ENCODE results near the gene ARHGEF7.

The ARHGEF7 gene

DNA sequence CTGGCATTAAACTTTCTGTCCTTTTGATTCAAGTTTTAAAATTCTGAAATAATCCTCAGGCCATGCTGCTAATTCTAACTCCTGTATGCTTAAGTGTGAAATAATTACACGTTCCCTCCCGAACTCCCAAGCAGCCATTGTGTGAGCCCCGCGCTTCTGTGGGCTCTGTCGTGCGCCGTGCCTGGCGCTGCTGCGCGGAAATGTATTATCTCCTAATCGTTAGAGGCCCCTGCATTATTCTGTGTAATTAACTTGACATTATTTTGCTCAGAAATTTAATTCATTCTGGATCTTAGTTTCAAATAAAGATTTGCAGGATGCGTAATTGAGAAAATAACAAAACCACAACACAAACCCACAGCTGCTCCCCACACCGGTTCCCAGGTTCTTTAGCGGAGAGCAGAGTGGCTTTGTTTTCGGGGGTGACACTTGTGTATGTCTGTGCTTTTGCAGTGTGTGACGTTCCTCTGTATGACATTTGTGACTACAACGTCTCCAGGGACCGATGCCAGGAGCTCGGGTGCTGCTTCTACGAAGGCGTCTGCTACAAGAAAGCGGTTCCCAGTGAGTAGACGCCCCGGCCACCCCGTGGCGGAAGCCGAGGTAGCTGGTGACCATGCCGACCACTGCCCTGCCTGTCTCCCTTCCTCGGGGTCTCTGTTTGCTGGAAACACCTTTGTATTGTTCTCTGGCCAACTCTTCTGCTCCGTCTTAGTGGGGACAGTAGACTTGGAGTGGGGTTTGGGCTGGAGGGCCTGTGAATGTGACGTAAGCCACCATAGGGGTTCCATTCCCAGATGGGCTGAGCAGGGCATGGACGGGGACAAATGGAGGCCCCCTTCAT is 212.8 kb downstream of the ARHGEF7 start:
- intact Hi-C loops (cut with DNase I): no loop called here
- DNase-seq: peak in 2 of 10 donors; percentile 35 to 75

DNA sequence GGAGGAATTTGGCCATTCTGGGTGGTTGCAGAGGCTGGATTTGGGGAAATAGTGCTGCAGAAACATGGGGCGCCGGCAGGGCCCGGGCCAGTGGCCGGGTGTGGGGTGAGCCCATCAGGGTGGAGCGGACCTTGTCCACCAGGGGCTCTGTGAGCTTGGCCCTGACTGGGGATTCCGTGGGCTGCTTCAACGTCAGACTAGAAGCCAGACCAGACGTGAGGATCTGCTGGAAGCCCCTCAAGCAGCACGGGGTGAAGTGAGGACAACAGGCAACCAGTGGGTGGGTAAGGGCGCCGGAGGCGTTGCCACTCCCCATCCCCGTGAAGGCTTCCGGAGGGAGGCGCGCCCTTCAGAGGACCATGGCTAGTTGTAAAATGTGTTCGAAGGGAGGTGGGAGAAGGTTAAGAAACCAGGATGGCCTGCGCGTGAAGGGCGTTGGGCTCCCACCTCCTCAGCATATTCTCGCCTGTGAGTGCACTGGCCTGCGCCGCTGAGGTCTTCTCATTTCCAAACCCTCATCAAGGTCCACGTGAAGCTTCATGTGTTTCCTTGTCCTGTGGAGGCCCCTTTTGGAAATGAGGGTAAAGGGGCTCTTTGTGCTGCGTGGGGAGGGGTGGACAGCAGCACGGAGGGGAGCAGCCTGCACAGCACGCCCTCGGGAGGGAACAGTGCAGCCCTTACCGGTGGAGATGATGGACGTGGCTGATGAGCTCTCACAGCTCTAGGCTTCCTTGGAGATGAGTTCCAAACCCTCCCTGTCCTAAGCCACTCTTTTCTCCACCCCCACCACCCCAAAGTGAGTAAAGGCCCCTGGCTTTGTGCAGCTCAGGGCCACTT is 213.7 kb downstream of the ARHGEF7 start:
- DNase-seq: no peak
- intact Hi-C loops (cut with DNase I): no loop called here

DNA sequence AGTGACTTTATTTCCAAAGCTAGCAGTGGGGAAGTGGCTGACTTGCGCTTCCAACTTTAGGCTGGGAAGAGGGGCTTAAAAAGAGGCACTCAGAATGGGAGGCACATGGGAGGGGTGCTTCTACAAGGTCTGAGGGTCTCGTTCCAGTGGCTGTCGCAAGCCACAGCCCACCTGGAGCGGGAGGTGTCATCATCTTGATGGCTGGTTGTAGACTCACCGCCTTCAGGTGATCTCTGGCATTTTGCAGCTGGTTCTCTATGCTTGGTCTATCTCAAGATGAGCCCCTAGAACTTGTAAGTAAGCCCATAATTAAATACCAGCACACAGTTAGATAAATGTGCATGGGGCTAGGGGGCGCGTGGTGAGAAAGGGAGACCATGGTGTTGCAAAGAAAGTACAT is 214.5 kb downstream of the ARHGEF7 start:
- no peak for DNase-seq
- intact Hi-C loops (cut with DNase I): no loop called here

DNA sequence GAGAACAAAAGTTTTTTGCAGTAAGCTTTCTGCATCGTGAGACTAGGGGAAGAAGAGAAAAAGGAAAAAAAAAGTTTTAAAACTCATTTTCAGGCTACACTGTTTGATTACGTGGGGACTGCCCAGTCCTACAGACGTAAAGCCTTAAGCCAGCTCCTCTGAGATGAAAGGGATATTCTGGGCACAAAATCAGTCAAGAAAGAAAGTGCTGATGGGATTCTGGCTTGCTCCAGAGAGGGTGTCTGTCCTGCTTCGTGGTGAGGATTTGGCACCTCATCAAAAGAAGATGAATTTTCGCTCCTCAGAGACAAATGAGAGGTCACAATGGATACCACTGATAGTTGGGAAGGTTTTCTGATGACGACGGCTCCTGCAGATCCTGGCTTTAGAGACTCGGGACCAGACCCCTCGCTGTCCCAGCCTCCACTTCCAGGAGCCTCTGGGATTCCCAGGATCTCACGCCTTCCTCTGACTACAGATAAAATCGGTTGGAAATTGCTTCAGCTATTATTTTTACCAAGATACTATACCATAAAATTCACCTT is 215.0 kb downstream of the ARHGEF7 start:
- intact Hi-C loops (cut with DNase I): no loop called here
- DNase-seq: no peak

DNA sequence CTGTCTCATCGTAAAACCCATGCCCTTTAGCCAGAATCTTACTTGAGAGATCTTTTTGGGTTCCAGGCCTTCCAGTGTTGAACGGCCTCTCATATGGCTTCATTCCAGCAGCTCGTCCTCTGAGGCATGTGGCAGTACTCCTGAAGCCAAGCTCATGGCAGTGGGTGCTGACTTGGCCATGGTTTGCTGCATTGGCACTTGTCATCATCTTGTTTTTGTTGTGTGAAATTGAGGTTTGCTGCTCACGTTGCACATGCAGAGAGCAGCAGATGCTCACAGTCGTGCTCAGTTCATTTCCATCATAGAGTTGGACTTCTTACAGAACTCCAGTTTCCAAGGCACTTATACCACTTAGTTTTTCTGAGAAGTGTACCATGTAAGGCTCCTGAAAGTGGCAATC is 220.2 kb downstream of the ARHGEF7 start:
- intact Hi-C loops (cut with DNase I): no loop called here
- DNase-seq: peak in 1 of 10 donors; percentile 80

DNA sequence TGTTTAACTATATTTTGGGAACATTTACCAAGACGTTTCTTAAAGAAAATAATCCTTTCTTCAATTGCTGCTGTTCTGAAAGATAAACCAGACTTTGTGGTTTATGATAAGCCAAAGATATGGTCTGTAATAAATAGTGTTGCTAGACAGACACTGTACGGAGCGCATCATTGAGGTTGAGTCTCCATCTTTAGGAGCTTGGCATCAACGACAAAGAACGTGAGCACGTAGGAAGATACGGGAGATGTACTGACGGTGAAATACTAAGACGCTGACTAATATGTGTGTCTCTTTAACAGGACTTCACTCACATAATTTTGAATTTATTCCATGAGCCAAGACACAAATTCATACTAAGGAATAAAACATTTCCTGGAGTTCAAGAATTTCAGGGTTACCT is 221.6 kb downstream of the ARHGEF7 start:
- DNase-seq: no peak
- intact Hi-C loops (cut with DNase I): no loop called here

DNA sequence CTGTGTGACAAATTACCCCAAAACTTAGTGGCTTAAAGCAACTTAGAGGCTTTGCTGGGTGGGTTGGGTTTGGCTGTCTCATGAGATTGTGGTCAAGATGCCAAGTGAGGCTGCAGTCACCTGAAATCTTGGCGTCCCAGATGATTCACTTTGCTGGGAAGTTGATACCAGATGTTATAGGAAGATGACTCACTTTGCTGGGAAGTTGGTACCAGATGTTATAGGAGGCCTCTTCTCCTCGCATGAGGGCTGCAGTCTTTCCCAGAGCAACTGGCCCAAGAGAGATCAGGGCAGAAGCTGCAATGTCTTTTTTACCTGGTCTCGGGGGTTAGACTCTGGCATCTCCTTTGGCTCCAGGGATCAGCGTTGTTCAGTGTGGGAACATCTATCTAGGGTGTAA is 222.1 kb downstream of the ARHGEF7 start:
- no peak for DNase-seq
- intact Hi-C loops (cut with DNase I): no loop called here

DNA sequence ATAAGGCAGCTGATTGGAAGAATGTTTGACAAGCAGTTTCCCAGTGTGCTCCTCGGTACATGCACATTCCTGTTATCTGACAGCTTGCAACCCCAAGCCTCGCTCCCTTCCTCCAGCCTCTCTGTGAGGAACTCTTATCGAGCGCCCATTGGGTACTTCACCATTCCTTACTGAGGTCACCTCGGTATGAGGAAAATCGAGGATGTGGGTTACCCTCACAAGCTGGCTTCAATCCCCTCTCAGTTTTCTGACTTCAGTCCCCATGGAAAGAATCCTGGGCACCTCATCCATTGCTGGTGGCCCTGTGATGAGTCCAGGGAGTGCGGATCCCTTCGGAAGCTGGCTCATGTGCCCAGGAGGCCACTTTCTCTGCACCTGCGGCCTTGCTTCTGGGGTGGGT is 222.6 kb downstream of the ARHGEF7 start:
- DNase-seq: peak in 1 of 10 donors; percentile 20
- intact Hi-C loops (cut with DNase I): no loop called here

DNA sequence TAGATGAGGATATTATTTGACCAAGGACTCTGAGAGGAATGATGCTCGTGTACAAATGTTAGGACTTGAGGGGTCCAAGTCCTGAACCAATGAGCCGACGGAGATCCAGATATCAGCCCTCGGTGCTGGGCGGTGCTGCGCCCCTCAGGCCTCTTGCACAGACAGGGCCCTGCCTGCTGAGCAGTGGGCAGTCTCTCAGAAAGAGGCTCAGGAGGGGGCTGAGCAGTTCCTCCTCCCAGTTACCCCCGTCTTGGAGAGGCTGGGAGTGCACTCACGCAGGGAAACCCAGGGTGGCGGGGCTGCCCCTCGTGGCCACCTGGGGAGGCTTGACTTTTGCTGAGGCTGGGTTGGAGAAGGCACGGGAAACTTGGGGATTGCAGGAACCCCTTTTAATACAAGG is 223.7 kb downstream of the ARHGEF7 start:
- intact Hi-C loops (cut with DNase I): no loop called here
- peak in 1 of 10 donors; percentile 68 for DNase-seq

DNA sequence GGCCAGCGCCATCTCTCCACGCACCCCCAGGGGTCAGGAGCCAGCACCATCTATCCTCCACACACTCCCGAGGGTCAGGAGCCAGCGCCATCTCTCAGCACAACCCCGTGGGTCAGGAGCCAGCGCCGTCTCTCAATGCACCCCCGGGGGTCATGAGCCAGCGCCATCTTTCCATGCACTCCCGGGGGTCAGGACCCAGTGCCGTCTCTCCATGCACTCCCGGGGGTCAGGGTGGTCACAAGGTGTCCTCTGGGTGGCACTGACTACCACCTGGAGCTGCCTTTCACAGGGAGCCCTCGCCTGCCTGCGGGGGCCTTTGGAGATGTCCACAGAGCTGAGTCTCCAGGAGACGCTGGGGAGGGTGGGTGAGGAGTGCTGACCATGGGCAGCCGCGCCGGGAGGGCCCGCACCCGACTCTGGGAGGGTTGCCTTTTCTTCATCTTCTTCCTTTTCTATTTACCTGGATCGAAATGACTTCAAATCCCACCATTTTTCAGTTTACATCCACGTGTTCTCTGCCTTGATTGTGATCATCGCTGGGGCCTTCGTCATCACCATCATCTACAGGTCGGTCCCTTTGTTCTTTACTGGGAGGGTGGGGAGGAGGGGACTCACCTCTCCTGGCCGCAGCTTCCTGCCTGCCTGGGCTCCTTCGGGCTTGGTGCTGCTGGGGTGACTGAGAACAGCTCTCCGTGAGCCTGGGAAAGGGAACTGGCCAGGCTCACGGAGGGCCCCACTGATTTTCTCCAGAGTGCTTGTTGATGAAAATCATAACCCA is 224.4 kb downstream of the ARHGEF7 start:
- peak in 1 of 10 donors; percentile 70 for DNase-seq
- intact Hi-C loops (cut with DNase I): no loop called here

DNA sequence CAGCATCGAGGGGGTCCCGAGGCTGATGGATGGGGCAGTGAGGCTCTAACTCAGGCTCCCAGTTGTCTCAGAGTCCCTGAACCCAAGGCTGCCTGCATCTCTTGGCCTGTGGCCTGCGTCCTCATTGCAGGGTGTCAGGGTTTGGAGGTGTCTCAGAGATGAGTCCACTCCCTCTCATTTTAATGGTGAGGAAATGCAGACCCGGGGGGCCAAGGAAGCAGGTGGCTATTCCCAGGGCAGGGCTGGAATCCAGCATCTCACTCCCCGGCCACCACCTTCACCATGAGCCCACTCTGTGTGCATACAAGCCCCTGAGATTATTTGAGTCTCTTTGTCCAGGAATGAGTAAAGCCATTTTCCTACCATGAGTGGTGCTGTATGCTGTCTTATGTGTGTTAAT is 226.8 kb downstream of the ARHGEF7 start:
- intact Hi-C loops (cut with DNase I): no loop called here
- DNase-seq: peak in 1 of 10 donors; percentile 31

DNA sequence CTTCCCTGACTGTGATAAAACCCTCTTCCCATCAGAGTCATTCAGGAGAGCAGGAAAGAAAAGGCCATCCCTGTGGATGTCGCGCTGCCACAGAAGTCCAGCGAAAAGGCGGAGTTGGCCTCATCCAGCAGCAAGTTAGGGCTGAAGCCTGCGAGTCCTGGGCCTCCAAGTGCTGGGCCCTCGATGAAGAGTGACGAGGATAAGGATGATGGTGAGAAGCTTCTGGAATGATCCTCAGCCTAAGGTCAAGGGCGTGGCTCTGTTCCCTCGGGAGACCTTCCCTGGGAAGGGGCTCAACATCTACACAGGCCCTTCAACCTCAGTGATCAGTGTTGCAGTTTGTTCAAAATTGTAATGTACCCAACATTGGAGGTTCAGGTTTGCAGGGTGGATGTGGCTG is 227.6 kb downstream of the ARHGEF7 start:
- peak in 1 of 10 donors; percentile 33 for DNase-seq
- intact Hi-C loops (cut with DNase I): no loop called here

DNA sequence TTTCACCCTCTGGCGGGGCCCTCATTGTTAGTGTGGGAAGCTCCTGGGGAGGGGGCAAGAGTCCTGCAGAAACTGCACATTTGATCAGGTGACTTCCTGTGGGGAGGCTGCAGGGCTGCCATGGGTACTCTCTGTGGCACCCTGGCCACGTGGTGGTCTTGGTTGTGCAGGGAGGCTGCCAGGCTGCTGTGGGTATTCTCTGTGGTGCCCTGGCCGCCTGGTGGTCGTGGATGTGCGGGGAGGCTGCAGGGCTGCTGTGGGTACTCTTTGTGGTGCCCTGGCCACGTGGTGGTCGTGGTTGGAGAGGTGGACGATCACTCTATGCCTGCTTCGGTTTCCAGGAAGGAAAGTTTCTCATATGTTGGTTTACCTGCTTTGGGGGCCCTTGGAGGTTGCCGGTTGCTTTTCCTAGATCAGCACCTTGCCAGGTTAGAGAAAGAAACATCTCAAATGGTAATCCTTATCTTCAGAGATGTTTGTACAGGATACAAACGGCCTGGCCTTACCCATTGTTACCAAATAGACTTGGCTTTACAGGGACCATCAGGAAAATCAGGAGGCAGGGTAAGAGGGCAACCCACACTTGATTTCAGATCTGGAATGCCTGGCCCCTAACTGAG is 228.2 kb downstream of the ARHGEF7 start:
- peak in 1 of 10 donors; percentile 62 for DNase-seq
- intact Hi-C loops (cut with DNase I): no loop called here

DNA sequence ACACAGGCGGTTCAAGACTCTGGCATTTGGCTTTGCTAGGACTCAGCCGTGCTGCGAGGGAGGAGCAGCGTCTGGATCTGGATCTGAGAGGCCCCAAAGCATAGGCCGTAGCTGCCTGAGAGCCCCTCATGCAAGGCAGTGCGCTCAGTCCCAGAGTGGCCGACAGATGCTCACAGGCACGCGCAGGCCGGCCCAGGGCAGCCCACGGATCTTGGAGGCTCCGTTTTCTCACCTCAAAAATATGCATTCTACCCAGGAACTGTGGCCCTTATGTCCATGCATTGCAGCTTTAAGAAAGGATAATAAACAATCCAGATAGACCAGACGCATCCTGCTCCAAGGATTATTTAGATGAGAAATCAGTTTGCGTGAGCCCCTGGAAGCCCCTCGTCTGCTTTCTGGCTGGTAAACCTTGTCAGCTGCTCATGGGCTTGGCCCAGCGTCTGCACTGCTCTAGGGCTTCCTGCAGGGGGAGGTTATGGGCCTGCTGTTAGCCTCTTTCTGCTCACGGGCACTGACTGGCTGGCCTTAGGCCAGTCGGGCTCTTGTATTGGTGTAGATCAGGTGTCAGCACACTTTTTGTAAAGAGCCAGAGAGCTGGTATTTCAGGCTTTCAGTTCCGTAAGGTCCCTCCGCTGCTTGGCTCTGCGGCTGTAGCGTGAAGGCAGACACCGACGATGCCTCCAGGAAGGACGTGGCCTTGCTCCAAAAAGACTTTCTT is 229.5 kb downstream of the ARHGEF7 start:
- intact Hi-C loops (cut with DNase I): no loop called here
- peak in 2 of 10 donors; percentile 64 to 78 for DNase-seq

DNA sequence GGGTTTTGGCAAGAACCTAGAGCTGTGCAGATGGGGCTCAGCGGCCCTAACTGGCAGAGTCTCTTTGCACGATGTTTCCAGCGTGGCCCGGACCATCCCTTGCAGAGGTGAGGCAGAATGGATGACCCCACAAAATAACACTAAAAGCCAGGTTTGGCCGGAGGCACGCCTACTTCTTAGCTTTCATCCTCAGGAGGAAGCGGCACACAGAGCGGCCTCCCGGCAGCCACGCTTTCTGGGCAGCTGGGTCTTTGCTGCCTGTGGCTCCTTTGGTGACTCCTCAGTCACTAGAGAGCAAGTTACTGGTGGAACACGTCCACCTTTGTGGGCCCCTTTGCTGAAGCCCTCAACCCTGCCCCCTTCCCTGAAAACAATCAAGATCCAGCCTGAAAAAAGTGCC is 230.6 kb downstream of the ARHGEF7 start:
- peak in 1 of 10 donors; percentile 35 for DNase-seq
- intact Hi-C loops (cut with DNase I): no loop called here

DNA sequence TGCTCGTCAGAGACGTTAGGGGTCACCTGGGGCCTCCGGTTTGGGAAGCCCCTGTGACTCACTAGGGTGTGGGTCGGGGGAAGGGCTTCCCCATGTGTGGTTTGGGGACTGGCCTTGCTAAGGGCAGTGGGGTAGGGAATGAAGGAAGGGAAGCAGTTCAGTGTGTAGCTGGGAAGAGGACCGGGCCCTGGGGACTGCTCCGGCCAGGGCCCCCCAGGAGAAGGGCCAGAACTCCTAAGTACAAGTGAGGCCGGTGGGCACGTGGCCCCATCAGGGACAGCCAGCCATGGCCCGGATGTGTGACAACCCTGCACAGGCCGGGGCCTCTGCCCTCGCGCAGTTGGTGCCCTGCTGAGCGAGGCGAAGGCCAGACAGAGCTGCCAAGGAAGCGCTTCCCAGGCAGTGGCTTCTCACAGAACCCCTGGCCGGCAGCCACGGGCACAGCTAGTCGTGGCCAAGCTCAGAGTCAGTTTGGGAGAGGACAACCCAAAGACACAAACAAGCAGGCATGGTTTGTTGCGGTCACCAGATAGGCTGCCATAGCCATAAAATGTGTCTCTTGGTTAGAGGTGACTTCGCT is 231.1 kb downstream of the ARHGEF7 start:
- intact Hi-C loops (cut with DNase I): no loop called here
- peak in 2 of 10 donors; percentile 78 to 82 for DNase-seq

DNA sequence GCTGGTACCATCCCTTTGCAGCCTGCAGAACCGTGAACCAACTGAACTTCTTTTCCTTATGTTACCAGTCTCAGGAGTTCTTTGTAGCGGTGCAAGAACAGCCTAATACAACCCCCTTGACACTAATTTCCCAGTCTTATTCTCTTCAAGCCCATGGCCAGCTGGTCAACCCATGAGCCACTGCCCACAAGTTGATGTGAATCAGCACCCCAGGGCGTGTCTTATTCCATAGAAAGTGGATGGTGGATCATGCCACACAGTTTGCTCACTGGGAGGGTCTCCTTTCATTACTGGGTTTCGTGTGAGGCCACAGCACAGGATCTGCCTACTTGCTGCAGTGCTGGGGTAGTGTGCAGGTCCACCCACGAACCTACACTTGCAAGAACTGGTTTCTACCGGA is 232.3 kb downstream of the ARHGEF7 start:
- DNase-seq: peak in 1 of 10 donors; percentile 49
- intact Hi-C loops (cut with DNase I): no loop called here

DNA sequence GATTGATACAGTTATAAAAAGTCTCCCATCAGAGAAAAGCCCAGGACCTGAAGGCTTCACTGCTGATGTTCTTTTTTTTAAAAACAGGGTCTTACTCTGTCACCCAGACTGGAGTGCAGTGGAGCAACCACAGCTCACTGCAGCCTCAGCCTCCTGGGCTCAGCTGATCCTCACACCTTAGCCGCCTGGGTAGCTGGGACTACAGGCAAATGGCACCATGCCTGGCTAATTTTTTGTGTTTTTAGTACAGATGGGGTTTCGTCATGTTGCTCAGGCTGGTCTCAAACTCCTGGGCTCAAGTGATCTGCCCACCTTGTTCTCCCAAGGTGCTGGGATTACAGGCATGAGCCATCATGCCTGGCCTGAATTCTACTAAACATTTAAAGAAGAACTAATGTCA is 238.4 kb downstream of the ARHGEF7 start:
- intact Hi-C loops (cut with DNase I): no loop called here
- no peak for DNase-seq

DNA sequence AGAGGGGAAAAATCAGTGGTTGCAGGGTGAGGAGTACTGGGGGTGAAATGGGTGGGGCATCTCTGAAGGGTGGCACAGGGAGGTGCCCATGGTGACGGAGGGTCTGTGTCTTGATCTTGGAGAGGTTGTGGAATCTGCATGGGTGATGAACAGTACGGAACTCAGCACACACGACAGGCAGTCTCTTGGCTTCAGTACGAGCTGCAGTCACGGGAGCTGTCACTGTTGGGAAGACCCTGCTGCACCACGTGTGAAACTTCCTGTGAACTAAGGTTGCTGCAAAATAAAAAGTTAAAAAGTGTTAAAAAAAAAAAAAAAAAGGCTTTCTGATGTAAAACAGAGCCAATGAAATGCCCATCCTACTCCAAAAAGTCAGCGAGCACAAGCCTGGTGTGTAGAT is 239.7 kb downstream of the ARHGEF7 start:
- DNase-seq: peak in 1 of 10 donors; percentile 22

More for the DNA sequence above, 239.7 kb downstream of the ARHGEF7 start:
- intact Hi-C loops (cut with DNase I): no loop called here

Data from posterior cingulate gyrus (tissue), 11 donors.